ENCODE data around the gene ANK3.

The ANK3 gene

DNA sequence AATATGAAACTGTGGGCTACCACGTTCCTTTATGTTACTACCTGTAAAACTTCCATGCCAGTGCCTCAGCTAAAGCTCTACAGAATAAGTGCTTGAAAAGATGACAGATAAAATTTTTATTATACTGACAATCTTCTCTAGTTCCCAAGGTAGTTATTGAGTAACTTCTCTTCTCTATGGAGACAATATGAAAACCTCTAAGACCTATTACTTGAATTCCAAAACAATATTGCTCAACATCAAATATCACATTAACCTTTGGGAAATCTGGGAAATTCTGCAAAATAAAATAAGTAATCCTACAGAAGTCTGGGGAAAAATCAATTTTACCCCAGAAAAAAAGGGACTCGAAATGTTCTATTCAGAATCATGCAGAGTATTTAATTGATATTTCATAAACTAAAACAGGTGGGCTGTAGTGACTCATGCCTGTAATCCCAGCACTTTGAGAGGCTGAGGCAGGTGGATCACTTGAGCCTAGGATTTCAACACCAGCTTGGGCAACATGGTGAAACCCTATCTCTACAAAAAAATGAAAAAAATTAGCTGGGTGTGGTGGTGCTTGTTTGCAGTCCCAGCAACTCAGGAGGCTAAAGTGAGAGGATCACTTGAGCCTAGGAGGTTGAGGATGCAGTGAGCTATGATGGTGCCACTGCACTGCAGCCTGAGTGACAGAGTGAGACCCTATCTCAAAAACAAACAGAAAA lies 23.8 kb upstream of the ANK3 start:
- DNase-seq = no peak

DNA sequence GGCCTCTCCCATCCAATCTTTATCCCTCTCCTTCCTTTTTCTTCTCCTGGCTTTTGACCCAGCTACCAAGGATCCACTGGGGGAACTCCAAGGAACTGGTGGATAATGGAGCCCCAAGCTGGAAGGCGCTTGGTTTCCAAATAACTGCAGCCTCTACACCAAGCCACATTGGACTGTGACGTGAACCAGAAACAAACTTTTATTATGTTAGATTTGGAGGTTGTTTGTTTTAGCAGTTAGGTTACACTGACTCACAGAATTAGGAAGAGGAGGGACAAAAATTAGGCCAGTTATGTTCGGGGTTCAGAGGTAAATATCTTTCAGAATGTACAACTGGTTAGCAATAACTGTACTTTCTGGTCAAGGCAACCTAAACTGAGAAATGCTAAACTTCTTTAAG lies 21.3 kb upstream of the ANK3 start:
- DNase-seq = no peak

DNA sequence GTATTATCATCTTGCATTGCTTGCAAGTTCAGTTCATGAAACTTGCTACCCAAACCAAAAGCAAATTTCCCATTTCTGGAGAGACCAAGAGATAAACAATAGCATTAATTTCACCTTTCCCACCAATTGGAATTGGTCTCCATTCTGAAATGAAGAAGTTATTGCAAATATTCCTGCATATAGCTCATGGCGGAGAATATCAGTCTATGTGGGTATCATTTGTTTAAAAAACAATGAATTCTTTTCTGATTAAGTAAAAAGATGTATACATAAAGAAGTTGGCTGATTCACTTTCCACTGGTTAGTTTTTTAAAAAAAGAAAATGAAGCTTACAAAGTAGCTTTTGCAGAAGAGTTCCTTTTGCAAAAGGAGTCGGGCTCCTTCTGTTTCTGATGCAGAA lies 19.5 kb upstream of the ANK3 start:
- DNase-seq = no peak

DNA sequence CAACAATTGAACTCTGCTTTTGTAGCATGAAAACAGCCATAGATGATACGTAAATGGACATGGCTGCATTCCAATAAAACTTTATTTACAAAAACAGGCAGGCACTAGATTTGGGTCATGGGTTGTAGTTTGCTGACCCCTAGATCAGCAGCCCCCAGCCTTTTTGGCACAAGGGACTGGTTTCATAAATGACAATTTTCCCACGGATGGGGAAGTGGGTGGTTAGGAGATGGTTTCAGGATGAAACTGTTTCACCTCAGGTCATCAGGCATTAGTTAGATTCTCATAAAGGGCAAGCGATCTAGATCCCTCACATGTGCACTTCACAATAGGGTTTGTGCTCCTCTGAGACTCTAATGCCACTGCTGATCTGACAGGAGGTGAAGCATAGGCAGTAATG lies 16.5 kb upstream of the ANK3 start:
- DNase-seq = no peak

DNA sequence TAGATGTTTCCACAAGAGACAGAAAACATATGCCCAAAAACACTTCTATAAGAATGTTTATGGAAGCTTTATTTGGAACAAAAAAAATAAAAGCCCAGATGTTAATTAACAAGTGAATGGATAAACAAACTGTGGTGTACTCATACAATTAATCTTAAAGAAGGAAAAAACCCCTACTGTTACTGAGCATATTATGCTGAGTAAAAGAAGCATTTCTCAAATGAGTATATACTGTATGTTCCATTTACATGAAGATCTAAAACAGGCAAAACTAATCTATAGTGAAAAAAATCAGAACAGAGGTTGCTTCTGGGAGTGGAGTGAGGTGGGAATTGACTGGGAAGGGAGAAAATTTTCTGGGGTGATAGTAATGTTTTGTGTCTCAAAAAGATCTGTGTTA lies 15.5 kb upstream of the ANK3 start:
- no peak for DNase-seq

DNA sequence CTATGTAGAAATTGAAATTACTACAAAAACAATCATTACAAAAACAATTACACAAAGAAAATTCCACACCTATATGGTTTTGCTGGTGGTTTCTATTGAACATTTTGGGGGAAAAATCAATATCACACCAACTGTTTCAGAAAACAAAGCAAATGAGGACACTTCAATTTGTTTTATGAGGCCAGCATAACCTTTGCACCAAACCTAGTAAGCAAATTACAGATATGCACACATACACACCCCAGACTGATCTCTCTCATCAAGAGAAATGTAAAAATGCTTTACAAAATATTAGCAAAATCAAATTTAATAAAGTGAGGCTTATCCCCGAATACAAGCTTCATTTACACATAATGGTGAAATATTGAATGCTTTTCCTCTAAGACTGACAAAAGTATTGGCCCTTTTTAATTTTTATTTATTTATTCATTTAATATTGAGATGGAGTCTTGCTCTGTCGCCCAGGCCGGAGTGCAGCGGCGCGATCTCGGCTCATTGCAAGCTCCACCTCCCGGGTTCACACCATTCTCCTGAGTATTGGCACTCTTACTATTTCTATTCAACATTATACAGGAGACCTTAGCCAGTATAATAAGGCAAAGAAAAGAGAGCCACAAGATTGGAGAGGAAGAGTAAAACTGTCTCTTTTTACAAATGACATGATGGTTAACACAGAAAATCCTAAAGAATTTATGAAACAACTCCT lies 13.6 kb upstream of the ANK3 start:
- DNase-seq = no peak

DNA sequence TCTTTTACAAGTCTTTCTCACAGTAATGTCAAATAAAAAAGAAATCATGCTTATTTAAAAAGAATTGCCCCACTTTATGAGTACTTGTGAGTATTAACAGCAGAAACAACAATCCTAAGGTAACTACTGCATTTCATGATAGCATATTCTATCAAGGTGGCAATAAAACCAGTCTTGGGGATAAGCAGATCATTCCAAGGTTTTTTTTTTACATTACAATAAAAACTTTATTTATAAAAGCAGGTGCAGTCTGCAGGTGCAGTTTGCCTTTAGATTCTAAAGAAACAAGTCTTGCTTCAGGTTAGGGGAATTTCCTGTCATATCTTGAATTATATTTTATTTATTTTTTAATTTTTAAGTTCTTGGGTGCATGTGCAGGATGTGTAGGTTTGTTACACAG lies 10.7 kb upstream of the ANK3 start:
- no peak for DNase-seq

DNA sequence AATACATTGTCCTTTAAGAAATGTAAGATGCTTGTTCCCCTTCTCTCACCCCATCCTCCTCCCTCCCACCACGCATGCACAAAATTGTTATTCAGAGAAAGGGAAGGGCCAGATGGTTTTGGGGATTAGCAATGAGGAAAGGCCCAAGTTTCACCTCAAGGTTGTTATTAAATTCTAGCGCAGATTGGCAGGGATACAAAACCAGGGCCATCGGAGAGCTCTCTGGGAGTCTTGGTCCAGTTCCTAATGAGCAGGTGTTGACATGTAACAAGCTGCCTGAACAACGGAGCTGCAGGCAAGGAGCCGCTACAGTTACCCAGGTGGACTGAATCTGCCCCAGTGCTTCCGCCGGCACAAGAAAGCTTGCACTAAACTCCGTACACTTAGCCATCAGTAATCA lies 9.7 kb upstream of the ANK3 start:
- no peak for DNase-seq

DNA sequence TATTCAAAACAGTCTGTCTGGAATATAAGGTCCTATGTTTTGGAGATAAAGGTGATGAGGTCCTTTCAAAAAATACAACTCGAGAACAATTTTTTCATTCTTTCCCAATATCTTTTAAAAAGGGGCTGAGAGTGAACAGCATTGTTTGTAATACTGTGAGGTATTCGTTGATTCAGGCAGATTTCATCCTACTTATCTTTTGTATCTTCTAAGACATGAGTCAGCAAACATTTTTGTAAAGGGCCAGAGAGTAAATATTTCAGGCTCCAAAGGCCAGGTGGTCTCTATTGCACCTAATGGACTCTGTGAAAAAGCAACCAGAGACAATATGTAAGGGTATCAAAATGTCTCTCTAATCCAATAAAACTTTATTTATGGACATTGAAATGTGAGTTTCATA lies 8.1 kb upstream of the ANK3 start:
- DNase-seq = no peak

DNA sequence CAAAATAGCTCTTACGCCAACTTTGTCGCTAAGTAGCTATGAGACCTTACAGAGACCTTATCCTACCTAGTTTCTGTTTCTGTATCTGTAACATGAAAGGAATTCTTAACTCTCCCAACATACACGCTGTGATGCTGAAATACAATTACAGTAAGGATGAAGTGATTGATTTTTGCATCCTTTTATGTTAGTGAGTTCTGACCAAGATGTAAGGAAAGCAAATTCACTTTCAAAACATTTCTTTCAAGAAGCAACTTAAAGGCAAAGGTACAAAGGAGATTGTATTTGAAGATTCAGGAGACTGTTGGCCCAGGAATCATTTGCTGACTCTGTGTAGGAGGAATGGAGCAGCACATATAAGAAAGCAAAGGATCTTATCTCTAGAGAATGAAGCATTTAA lies 7.1 kb upstream of the ANK3 start:
- no peak for DNase-seq

DNA sequence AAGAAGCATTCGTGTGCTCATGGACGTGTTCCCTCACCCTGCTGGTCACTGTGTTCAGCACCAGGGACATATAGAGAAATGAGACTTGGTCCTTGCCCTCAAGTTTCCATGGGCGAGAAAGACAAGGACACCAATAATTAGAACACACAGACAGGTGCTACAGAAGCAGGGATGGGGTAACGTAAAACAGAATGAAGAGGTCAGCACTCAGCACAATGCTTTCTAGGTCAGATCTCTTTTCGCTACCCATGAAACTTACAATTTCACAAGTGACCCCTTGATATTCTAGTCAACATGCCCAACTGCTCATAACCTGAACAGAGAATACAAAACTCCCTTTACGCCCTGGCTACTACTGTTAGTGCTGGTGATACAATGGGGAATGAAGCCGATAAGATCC lies 6.0 kb upstream of the ANK3 start:
- DNase-seq = no peak

DNA sequence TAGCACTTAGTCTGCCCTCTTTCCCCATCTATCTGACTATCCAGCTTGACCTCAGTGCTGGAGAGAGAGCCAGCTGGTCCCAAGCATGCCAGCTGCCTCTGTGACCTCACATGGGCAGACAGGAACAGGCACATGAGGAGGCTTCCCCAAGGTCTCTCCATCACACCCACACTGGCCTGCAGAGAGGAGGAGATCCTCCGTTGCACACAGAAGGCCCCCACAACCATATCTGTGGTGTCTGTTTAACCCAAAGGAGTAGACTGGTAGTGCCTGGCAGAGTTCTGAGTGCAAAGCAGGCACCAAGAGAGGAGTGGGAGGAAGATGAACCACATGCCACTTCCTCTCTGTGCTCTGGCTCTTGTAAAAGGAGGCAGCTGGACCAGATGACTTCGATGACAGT lies 4.8 kb upstream of the ANK3 start:
- no peak for DNase-seq

DNA sequence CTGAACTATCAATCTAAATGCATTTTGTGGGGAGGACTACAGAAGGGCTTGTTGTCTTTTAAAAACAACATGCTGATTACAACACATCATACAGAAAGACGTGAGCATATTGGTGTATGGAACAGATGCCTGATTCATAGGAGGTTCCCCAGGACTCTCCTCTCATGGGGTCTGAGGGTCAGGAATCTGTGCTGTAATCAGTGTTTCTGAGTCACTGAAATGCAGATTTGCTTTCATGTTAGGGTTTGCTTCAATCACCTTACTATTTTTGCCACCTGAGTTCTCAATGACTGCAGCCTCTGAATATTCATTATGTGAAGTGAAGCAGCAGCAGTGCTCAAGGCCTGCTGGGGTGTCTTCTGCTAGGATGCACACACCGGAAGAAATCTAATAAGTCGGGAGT lies 550 bp upstream of the ANK3 start:
- DNase-seq = no peak

DNA sequence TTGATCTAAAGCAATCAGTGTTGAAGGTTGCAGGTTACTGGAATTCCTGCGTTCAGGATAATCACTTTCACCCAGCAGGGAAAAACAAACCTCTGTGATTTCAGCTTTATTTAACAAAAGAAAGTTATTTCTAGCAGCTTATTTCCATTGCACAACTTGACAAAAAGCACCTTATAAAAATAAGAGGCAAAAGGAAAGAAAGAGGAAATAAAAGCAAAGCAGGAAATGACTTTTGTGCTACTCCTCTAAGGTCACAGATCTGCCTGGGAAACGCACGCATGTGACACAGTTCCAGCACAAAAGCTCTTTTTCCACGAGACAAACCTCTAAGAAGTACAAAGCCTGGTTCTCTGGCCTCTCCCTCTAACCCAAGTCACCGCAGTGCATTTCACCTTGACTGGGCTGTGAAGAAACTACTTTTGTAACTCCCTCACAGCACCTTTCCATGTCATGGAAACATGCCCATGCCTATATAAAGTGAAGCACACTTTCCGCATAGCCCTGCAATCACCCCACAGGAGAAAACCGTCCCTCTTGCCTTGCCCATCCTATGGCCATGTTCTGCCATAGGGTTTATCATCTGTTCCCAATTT lies 870 bp downstream of the ANK3 start:
- no peak for DNase-seq

DNA sequence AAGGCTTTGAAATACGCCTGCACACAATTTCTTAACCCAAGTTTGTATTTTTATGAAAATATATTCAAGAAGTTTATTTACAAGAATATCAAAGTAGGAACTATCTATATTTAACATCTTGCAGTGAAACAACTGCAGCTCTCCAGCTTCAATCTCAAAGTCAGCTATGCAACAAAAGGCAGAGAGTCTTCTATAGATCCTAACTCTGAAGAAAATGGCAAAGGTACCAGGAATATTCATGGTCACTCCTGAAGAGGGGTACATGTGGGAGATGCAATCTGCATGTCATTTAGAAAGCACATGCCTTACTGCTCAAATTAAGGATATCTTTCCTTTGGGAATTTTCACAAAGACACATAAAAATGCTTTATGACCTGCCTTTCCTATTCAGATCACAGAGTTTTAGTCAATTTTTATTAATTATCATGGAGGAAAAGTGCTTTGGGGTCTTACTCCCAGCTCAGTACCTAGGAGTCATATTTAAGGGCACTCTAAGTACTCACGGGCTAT lies 1.5 kb downstream of the ANK3 start:
- DNase-seq = no peak

DNA sequence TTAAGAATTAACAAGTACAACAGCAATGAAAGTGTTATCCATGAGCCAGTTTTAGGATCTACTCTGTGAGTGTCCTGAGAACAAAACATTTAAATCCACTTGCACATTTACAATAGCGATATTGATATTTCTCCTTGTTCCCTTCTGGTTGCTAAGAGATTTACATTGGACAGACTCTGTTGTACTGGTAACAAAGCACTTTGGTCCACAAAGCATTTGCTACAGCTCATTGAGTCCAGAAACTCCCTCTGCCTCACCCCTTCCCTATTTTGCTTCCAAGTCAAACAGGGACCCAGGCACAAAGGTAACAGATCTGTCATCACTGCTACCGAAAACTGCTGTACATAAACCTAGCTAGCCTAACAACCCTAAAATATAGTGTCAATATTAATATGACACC lies 2.1 kb downstream of the ANK3 start:
- no peak for DNase-seq

DNA sequence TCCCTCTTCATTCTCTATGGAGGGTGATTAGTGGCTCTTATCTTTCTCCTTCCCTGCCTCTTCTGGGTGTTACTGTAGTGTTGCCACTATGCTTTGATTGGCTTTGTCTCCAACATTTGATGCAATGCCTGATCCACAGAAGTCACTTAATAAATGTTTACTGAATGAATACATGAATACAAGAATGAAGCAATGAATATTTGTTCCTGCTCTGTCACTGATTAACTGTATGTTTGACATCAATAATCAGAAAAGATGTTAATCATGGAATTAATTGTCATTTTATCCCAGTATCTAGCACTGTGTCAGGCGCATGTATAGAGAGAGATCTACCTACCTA lies 4.3 kb downstream of the ANK3 start:
- DNase-seq = no peak

DNA sequence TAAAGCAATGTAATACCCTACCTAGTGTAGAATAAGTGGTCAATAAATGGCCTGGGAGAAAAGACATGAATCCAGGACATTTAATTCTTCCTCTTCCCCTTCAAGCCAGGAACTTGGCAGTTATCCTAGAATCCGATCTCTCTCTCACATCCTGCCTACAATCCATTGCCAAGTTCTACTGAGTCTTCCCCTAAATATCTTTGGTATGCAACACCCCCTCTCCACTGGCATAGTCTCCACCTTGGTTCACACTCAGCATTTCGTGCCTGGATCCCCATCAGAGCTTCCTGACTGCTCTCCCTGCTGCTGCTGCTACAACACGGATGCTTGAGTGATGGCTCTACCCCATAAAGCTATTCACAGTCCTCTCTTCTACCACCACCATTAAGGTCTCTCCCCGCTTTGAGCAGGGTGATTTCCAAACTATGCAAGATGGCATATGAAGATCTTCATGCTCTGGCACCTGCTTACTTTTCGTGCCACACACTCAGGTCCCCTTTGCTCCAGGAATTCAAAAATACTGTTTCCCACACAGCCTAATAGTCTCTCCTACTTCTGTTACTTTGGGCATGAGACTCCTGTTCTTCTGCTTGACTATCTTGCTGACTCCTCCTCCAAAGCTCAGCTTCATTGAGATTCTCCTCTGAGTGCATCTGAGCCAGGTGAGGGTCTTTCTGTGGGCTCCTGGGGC lies 4.8 kb downstream of the ANK3 start:
- no peak for DNase-seq

DNA sequence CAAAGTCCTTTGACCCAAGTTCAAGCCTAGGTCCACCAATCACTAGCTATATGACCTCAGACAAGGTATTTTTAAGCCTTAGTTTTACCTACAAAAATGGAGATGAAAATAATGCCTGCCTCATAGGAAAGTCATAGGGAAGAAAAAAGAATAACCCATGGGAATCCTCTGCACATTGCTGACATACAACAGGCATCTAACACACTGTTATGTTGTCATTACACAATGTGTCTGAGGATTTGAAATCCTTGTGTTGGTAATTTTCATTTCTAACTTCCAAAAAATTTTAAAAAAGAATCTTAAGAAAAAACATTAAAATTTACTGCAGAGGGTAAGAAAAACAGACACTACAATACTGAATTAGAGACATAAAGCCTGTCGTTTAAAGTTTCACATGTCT lies 5.7 kb downstream of the ANK3 start:
- no peak for DNase-seq

DNA sequence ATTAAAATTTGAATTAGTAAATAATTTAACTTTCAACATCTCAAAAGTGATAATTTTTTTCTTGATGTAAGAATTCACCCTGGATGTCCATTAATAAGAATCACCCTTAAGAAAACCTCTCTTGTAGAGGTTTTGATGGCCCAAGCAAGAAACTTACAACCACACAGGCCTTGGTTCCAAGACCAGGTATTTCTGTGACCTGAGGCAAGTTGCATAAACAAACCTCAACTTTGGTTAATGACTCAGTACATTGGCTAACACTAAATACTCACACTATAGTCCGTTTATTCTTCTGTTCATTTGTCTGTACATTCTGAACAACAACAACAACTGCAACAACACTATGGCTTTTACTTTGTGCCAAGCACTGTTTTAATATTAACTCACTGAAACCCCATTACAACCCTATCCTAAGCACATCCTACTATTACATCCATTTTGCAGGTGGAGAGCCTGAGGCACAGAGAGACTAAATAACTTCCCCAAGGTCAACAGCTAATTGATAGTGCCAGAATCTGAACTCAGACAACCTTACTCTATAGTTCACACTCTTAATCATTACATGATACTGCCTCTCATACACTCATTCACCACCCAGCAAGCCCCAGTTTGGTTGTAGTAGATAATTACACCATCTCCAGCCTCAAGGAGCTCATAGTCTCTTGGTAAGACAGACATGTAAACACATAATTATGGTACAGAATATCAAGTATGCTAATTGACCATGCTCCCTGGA lies 6.6 kb downstream of the ANK3 start:
- no peak for DNase-seq

DNA sequence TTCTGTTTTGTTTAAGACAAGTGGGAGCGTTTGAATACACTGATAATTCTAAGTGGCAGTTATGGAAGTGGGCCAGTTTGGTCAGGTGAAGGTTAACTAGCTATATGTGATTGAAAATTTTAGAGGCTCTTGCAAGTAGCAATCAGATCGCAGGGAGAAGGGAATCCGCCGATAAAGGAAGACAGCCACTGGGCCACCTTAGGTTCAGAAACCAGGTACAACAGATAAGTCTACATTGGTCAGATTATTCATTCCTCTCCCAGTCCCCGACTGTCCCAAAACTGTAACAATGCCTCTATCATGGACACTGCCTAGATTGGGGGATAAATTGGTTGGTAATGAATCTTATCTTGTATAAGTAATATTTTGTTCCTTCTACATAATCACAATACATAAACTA lies 8.9 kb downstream of the ANK3 start:
- no peak for DNase-seq

DNA sequence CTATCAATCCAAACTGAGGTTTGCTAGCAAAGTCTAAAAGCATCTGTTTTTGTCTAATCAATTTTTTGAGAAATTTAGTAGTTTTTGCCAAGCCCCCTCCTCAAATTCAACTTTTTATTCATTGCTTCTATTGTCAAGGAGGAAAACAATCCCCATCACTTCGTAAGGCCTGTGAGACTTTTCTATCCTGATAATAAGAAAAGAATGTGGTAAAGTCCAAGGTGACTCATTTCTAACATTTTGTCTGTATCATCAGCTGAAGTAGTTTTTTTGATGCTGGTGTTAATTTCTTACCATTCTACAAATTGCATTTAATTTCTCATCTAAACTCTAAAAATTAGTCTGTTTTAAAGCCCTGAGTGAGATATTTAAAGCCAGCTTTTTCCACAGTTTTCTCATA lies 11.7 kb downstream of the ANK3 start:
- no peak for DNase-seq

DNA sequence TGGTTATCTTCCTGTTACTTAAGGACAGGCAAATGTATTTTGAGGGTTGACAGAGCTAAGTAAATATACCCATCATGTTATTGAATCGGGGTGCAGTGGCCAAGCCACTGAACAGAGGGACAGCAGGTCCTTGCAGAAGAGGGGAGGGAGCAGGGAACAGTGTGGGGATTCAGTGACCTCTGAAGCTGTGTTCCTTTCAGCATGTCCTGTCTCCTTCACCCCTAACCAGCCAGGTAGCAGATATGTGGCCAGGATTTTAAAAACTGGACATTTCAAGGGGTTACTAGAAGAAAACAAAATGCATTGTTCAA lies 12.7 kb downstream of the ANK3 start:
- no peak for DNase-seq

Measured in SHP77 (cell line).